GM12878 (cell line): ENCODE data around the gene FBXO17. TPM values are rescaled to one million over a fixed set of nuclear protein-coding genes. Genes with fewer than 3 reads are reported as not detected.

Source experiments
- ATAC-seq: fragments of 200-7000 bp; cut with Tn5 transposase; 3 replicates; pipeline ENCODE4 v1.9.1; 2020; ENCODE audit warnings: mild to moderate bottlenecking, moderate library complexity
- BruUV-seq: library from RNA; stranded (reverse); fragments of 400-500 nt; replicated peaks from 2 replicates; lab custom pipeline; 2021; lab: Mats Ljungman, UMichigan
- CTCF ChIA-PET: fragments of 300-600 bp; sonication (Branson Sonifier 250); formaldehyde crosslinking; extraction: SDS; loops from one replicate; lab custom pipeline; 2021; ENCODE audit warnings: inconsistent platforms; lab: Yijun Ruan, JAX
- POLR2A ChIA-PET: fragments of 350-600 bp; formaldehyde crosslinking; extraction: SDS; loops from one replicate; lab custom pipeline; 2021; ENCODE audit warnings: inconsistent platforms; lab: Charles Lee
- RAD21 ChIA-PET: fragments of 300-600 bp; sonication (Branson Sonifier 250); formaldehyde crosslinking; loops from one replicate; lab custom pipeline; 2023; ENCODE audit warnings: antibody characterized with exemption; ENCODE audit not compliant: unreplicated experiment; lab: Charles Lee
- SMC1A ChIA-PET: fragments of 300-600 bp; sonication (Branson Sonifier 250); formaldehyde crosslinking; loops from one replicate; lab custom pipeline; 2023; ENCODE audit not compliant: unreplicated experiment, uncharacterized antibody; lab: Charles Lee
- DNase-seq: peaks from one replicate; pipeline ENCODE4 v3.0.0-alpha.2; 2011; ENCODE audit warnings: low read depth, low spot score
- FAIRE-seq: peaks from 3 replicates; lab custom pipeline; 2011; peaks lifted over from hg19 to GRCh38; lab: Jason Lieb, UNC
- H2AFZ ChIP-seq: 2 replicates; pipeline ENCODE4 v1.6.0; 2011; ENCODE audit warnings: low read depth, low read length, control low read depth; ENCODE audit not compliant: control insufficient read depth
- H3K27ac ChIP-seq: 2 replicates; pipeline ENCODE4 v1.5.1; 2011; ENCODE audit warnings: control low read depth; ENCODE audit not compliant: control insufficient read depth, insufficient read depth
- H3K27me3 ChIP-seq, 2 experiments: replicated peaks in 1 of 2; 2 replicates each; pipeline versions ENCODE4 v1.6.0 to v1.6.1; 2011; ENCODE audit warnings: low read length in 1 of 2; ENCODE audit not compliant: control insufficient read depth in 2 of 2, insufficient read depth in 2 of 2
- H3K36me3 ChIP-seq, 2 experiments: 2 replicates each; pipeline ENCODE4 v1.5.1; 2011; ENCODE audit warnings: low read length in 1 of 2; ENCODE audit not compliant: control insufficient read depth in 2 of 2, insufficient read depth in 2 of 2
- H3K4me1 ChIP-seq: 2 replicates; pipeline ENCODE4 v1.6.1; 2011; ENCODE audit warnings: mild to moderate bottlenecking, low read length, moderate library complexity, mixed read lengths; ENCODE audit not compliant: control insufficient read depth, insufficient read depth
- H3K4me2 ChIP-seq: 2 replicates; pipeline ENCODE4 v1.6.0; 2011; ENCODE audit warnings: control low read depth; ENCODE audit not compliant: control insufficient read depth, insufficient read depth
- H3K4me3 ChIP-seq: fragments of 200-600 bp; sonication (generic); 2 replicates; pipeline ENCODE4 v1.5.1; 2016
- H3K79me2 ChIP-seq: 2 replicates; pipeline ENCODE4 v1.6.0; 2011; ENCODE audit warnings: low read length; ENCODE audit not compliant: control insufficient read depth, insufficient read depth
- H3K9ac ChIP-seq: 2 replicates; pipeline ENCODE4 v1.8.0; 2011; ENCODE audit warnings: low read length, control low read depth, mixed read lengths; ENCODE audit not compliant: control insufficient read depth, insufficient read depth
- H3K9me3 ChIP-seq: replicated peaks from 3 replicates; pipeline ENCODE4 v1.5.1; 2011; ENCODE audit warnings: mild to moderate bottlenecking, low read length; ENCODE audit not compliant: control insufficient read depth, insufficient read depth
- H4K20me1 ChIP-seq: 2 replicates; pipeline ENCODE4 v1.6.0; 2011; ENCODE audit not compliant: control insufficient read depth, insufficient read depth
- CBX5 ChIP-seq: sonication (generic); IDR thresholded peaks from 2 replicates; pipeline ENCODE4 v1.6.1; 2016; ENCODE audit warnings: low read depth, moderate library complexity, mild to moderate bottlenecking, inconsistent platforms
- CEBPB ChIP-seq, 2 experiments: fragments of 150-350 bp in 1 of 2; IDR thresholded peaks; 2 replicates each; pipeline ENCODE4 v1.6.1; 2012 to 2014; ENCODE audit warnings: low read depth in 2 of 2, low read length in 2 of 2, borderline replicate concordance in 1 of 2, inconsistent platforms in 1 of 2
- HDAC2 ChIP-seq: fragments of 200-600 bp; sonication (generic); IDR thresholded peaks from 2 replicates; pipeline ENCODE4 v1.6.1; 2017
- HDAC6 ChIP-seq: fragments of 200-600 bp; sonication (generic); IDR thresholded peaks from one replicate; pipeline ENCODE4 v1.8.0; 2017; ENCODE audit warnings: antibody characterized with exemption; ENCODE audit not compliant: unreplicated experiment
- JUNB ChIP-seq: IDR thresholded peaks from 2 replicates; pipeline ENCODE4 v1.6.1; 2016; ENCODE audit warnings: antibody characterized with exemption, mild to moderate bottlenecking
- KDM1A ChIP-seq: fragments of 200-600 bp; sonication (generic); IDR thresholded peaks from 2 replicates; pipeline ENCODE4 v1.6.1; 2016; ENCODE audit warnings: borderline replicate concordance
- KLF5 ChIP-seq: fragments of 450-650 bp; IDR thresholded peaks from 2 replicates; pipeline ENCODE4 v1.6.1; 2014; ENCODE audit warnings: mild to moderate bottlenecking; ENCODE audit not compliant: partially characterized antibody
- MEF2A ChIP-seq: IDR thresholded peaks from 2 replicates; pipeline ENCODE4 v1.6.1; 2011; ENCODE audit warnings: low read depth, mild to moderate bottlenecking, low read length, moderate library complexity; ENCODE audit not compliant: insufficient read depth
- NR2C2 ChIP-seq: IDR thresholded peaks from 2 replicates; pipeline ENCODE4 v1.6.1; 2011; ENCODE audit warnings: borderline replicate concordance, low read depth; ENCODE audit not compliant: control insufficient read depth, insufficient read length
- RCOR1 ChIP-seq: conservative IDR thresholded peaks from 2 replicates; pipeline ENCODE4 v1.6.1; 2012; ENCODE audit warnings: low read depth, low read length, improper control_type of control experiment
- SIN3A ChIP-seq: IDR thresholded peaks from 2 replicates; pipeline ENCODE4 v1.6.1; 2012; ENCODE audit warnings: low read depth, low read length, improper control_type of control experiment
- TAF1 ChIP-seq: IDR thresholded peaks from 2 replicates; pipeline ENCODE4 v1.6.1; 2011; ENCODE audit warnings: mild to moderate bottlenecking, low read depth, low read length, borderline replicate concordance
- TARDBP ChIP-seq: IDR thresholded peaks from 2 replicates; pipeline ENCODE4 v1.6.1; 2016; ENCODE audit warnings: borderline replicate concordance
- TCF7 ChIP-seq: IDR thresholded peaks from 2 replicates; pipeline ENCODE4 v1.6.1; 2014; ENCODE audit warnings: antibody characterized with exemption, borderline replicate concordance
- YY1 ChIP-seq: IDR thresholded peaks from 2 replicates; pipeline ENCODE4 v1.6.1; 2011; ENCODE audit warnings: low read depth, mild to moderate bottlenecking, low read length
- WGBS: methylation state at CpG from one replicate; pipeline ENCODE4 v1.1.6; 2016; ENCODE audit warnings: low lambda C conversion rate; ENCODE audit not compliant: insufficient replicate concordance, insufficient coverage; ENCODE audit errors: missing lambda C conversion rate; 5-methylcytosine and 5-hydroxymethylcytosine counted together
- in situ Hi-C: fragments of 300-500 bp; cut with MboI; formaldehyde crosslinking; loops from 9 replicates; pipeline ENCODE4 v1.14.3; 2018; ENCODE audit warnings: mixed read lengths
- intact Hi-C: fragments of 100-400 bp; cut with micrococcal nuclease; formaldehyde crosslinking; loops from one replicate; pipeline ENCODE4 v1.14.2; 2022; ENCODE audit not compliant: unreplicated experiment
- polyA plus RNA-seq, 11 experiments: library from polyadenylated mRNA; depleted of rRNA in 4 of 11; unstranded in 6 of 11; stranded (reverse) in 5 of 11; fragments of >200 nt; fragmentation: Nextera tagmentation in 4 of 11; fragmentation: Illumina TruSeq in 1 of 11; extraction: Ambion mirVana in 4 of 11; extraction: Trizol in 1 of 11; gene quantifications; 1 replicate in 1 of 11; 2 replicates in 10 of 11; pipeline versions ENCODE4 v1.2.1 to v1.2.3, GENCODE V29; 2011 to 2016; ENCODE audit warnings: inconsistent platforms in 2 of 11, missing spikeins in 2 of 11, low read depth in 1 of 11
- total RNA-seq, 4 experiments: library from RNA; depleted of rRNA in 3 of 4; stranded (reverse); fragments of >200 nt in 3 of 4; fragmentation: Illumina TruSeq in 1 of 4; extraction: Trizol in 1 of 4; gene quantifications; 2 replicates each; pipeline versions ENCODE4 v1.2.1 to v1.2.3, GENCODE V29; 2013 to 2021
- TF ChIP-seq, protein P1 (sequence below): IDR thresholded peaks from 2 replicates; pipeline ENCODE4 v1.6.1; 2012; ENCODE audit warnings: low read depth, low read length, improper control_type of control experiment
- TF ChIP-seq, protein P2 (sequence below): fragments of 450-650 bp; IDR thresholded peaks from 2 replicates; pipeline ENCODE4 v1.6.1; 2016; ENCODE audit warnings: mild to moderate bottlenecking
- TF ChIP-seq, protein P3 (sequence below): IDR thresholded peaks from 2 replicates; pipeline ENCODE4 v1.6.1; 2011; ENCODE audit warnings: borderline replicate concordance, low read depth, mild to moderate bottlenecking, moderate library complexity, low read length; ENCODE audit not compliant: insufficient read depth, poor library complexity, severe bottlenecking

The FBXO17 gene
- total and polyA plus RNA-seq, 10 of the 15 experiments (the other 5 are each of a cell fraction or from before 2014, with no cell fraction given): 2.2 to 11.1 (median 5.3) TPM

DNA sequence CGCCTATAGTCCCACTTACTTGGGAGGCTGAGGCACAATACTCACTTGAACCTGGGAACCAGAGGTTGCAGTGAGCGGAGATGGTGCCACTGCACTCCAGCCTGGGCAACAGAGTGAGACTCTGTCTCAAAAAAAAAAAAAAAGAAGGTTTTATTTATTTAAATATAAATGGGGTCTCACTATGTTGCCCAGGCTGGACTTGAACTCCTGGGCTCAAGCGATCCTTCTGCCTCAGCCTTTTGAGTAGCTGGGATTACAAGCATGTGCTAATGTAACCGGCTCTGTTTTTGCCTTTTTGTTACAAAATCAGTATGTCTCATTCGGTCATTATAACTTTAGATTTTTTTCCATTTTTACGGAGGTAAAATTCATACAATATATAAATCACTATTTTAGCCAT lies 32.6 kb upstream of the FBXO17 start (continued):
- TF ChIP-seq TAF1: no peak
- no peak for TF ChIP-seq KDM1A
- TF ChIP-seq TCF7: no peak
- no peak for TF ChIP-seq CEBPB (IDR thresholded peaks at IDR 0.05; ENCODE audit: borderline replicate concordance in 1 of 2, low read depth in 2 of 2, low read length in 2 of 2)
- TF ChIP-seq JUNB: no peak
- TF ChIP-seq YY1: no peak
- no peak for TF ChIP-seq MEF2A
- TF ChIP-seq, protein P1, sequence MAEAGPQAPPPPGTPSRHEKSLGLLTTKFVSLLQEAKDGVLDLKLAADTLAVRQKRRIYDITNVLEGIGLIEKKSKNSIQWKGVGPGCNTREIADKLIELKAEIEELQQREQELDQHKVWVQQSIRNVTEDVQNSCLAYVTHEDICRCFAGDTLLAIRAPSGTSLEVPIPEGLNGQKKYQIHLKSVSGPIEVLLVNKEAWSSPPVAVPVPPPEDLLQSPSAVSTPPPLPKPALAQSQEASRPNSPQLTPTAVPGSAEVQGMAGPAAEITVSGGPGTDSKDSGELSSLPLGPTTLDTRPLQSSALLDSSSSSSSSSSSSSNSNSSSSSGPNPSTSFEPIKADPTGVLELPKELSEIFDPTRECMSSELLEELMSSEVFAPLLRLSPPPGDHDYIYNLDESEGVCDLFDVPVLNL: no peak
- TF ChIP-seq KLF5: no peak
- TF ChIP-seq HDAC6: no peak
- TF ChIP-seq RCOR1: no peak
- no peak for TF ChIP-seq CBX5

DNA sequence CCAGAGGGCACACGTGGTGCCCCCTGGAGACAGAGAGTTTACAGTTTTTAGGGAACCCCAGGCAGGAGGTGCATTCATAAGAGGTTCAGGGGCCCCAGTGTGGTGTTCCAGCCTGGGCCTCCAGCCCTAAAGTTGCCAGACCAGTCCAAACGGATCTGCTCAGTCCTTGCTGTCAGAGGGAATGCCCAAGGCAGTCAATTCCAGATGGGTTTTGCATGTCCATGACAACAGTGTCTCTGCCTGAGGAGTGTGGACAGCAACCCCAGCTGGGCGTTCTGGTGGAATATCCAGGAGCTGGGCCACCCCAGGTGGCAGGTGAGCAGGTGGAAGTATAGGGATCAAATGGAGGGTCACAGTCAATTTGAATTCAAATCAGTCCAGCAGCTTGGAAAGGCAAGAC lies 31.6 kb upstream of the FBXO17 start:
- no peak overlapping the region for H3K4me3 ChIP-seq
- DNase-seq: no peak
- WGBS: 44% methylated on average over 3 of the region's 3 CpGs
- no peak overlapping the region for H3K9ac ChIP-seq
- no peaks in the 10 kb centered on the region for H3K79me2 ChIP-seq
- FAIRE-seq: no peak
- H4K20me1 ChIP-seq: no peaks in the 10 kb centered on the region
- intact Hi-C loops: loop anchor here (2.0 kb wide), 1 partner anchor 14 kb away; no protein-coding TSS in a partner anchor
- H3K27me3 ChIP-seq: no peaks in the 10 kb centered on the region
- CTCF ChIA-PET: interaction anchor here (0.6 to 2.3 kb wide), 4 partner anchors 20 to 44 kb away, joined by 3 to 9 read pairs (median 6); no protein-coding TSS in a partner anchor
- H3K36me3 ChIP-seq: no peaks in the 10 kb centered on the region
- RAD21 ChIA-PET: interaction anchor here (0.7 to 1.4 kb wide), 6 partner anchors 10 to 149 kb away, joined by 3 to 6 read pairs (median 4); partner anchors contain the start of gene FBXO17
- H3K27ac ChIP-seq: 0 out of 2 replicates have a peak overlapping the region, but pooled peaks have one; percentile 35
- no TSS peak for BruUV-seq
- H3K9me3 ChIP-seq: no peaks in the 10 kb centered on the region
- POLR2A ChIA-PET: interaction anchor here (0.5 to 2.7 kb wide), 7 partner anchors 15 to 598 kb away, joined by 3 to 11 read pairs (median 8); partner anchors contain the start of gene FBXO17
- ATAC-seq: peak; percentile 21
- H3K4me2 ChIP-seq: peak overlapping the region; percentile 24; the same call in 1 of the 2 replicates
- SMC1A ChIA-PET: interaction anchor here (0.7 to 4.3 kb wide), 9 partner anchors 10 to 44 kb away, joined by 3 to 20 read pairs (median 5); partner anchors contain the start of gene FBXO17
- H3K4me1 ChIP-seq: peaks cover 27% of the 10 kb centered on the region
- in situ Hi-C loops: no loop called here
- H2AFZ ChIP-seq: no peak overlapping the region
- no peak for TF ChIP-seq SIN3A
- TF ChIP-seq TARDBP: no peak
- TF ChIP-seq, protein P2, sequence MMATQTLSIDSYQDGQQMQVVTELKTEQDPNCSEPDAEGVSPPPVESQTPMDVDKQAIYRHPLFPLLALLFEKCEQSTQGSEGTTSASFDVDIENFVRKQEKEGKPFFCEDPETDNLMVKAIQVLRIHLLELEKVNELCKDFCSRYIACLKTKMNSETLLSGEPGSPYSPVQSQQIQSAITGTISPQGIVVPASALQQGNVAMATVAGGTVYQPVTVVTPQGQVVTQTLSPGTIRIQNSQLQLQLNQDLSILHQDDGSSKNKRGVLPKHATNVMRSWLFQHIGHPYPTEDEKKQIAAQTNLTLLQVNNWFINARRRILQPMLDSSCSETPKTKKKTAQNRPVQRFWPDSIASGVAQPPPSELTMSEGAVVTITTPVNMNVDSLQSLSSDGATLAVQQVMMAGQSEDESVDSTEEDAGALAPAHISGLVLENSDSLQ: no peak
- TF ChIP-seq TCF7: no peak
- no peak for TF ChIP-seq HDAC2
- TF ChIP-seq NR2C2: no peak
- TF ChIP-seq, protein P3, sequence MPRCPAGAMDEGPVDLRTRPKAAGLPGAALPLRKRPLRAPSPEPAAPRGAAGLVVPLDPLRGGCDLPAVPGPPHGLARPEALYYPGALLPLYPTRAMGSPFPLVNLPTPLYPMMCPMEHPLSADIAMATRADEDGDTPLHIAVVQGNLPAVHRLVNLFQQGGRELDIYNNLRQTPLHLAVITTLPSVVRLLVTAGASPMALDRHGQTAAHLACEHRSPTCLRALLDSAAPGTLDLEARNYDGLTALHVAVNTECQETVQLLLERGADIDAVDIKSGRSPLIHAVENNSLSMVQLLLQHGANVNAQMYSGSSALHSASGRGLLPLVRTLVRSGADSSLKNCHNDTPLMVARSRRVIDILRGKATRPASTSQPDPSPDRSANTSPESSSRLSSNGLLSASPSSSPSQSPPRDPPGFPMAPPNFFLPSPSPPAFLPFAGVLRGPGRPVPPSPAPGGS: no peak
